Mononuclear cell (primary cell): ENCODE results near the gene NBEA. TPM values are rescaled to one million over a fixed set of nuclear protein-coding genes. Genes with fewer than 3 reads are reported as not detected.

Source experiments
- H3K27me3 ChIP-seq: 2 replicates; pipeline ENCODE4 v1.6.0; 2011; ENCODE audit warnings: low read length, control low read depth; ENCODE audit not compliant: insufficient read depth
- H3K4me1 ChIP-seq: 2 replicates; pipeline ENCODE4 v1.5.1; 2011; ENCODE audit warnings: mild to moderate bottlenecking, low read length, control low read depth; ENCODE audit not compliant: insufficient read depth
- H3K4me3 ChIP-seq: 2 replicates; pipeline ENCODE4 v1.5.1; 2011; ENCODE audit warnings: mild to moderate bottlenecking, low read length, moderate library complexity
- H3K9me3 ChIP-seq: 2 replicates; pipeline ENCODE4 v1.5.1; 2011; ENCODE audit warnings: low read depth, mild to moderate bottlenecking, control low read depth, low read length
- total RNA-seq: library from RNA; depleted of rRNA; stranded (reverse); fragments of >200 nt; gene quantifications from one replicate; pipeline ENCODE4 v1.2.3, GENCODE V29; 2012

The NBEA gene
- total RNA-seq, 1 donor = 3.3 TPM

GRCh38 chr13:35468195-35468594 is 526.1 kb downstream of the NBEA start:
- Histone ChIP-seq H3K4me3 (no peak overlapping the region), H3K27me3 (peaks cover 61% of the 10 kb centered on the region), H3K9me3 (no peaks in the 10 kb centered on the region), H3K4me1 (peaks cover 8% of the 10 kb centered on the region)

GRCh38 chr13:35469806-35470525 is 527.9 kb downstream of the NBEA start:
- Histone ChIP-seq H3K4me1 (peaks cover 10% of the 10 kb centered on the region), H3K4me3 (no peak overlapping the region), H3K27me3 (peaks cover 79% of the 10 kb centered on the region), H3K9me3 (no peaks in the 10 kb centered on the region)

- peaks cover 88% of the 10 kb centered on the region for H3K27me3 ChIP-seq
- no peaks in the 10 kb centered on the region for H3K9me3 ChIP-seq
- H3K4me3 ChIP-seq = no peak overlapping the region
- peaks cover 20% of the 10 kb centered on the region for H3K4me1 ChIP-seq
Observed at GRCh38 chr13:35470671-35471661, 528.9 kb downstream of the NBEA start.

- Histone ChIP-seq H3K4me1 (peaks cover 26% of the 10 kb centered on the region), H3K27me3 (peaks cover 90% of the 10 kb centered on the region), H3K9me3 (no peaks in the 10 kb centered on the region), H3K4me3 (no peak overlapping the region)
Observed at GRCh38 chr13:35471706-35472322, 529.7 kb downstream of the NBEA start.

GRCh38 chr13:35472323-35472881 is 530.3 kb downstream of the NBEA start:
- Histone ChIP-seq H3K9me3 (no peaks in the 10 kb centered on the region), H3K27me3 (peaks cover 93% of the 10 kb centered on the region), H3K4me3 (no peak overlapping the region), H3K4me1 (peaks cover 26% of the 10 kb centered on the region)

GRCh38 chr13:35473206-35473775 is 531.2 kb downstream of the NBEA start:
- H3K4me3 ChIP-seq = no peak overlapping the region
- no peaks in the 10 kb centered on the region for H3K9me3 ChIP-seq
- peaks cover 29% of the 10 kb centered on the region for H3K4me1 ChIP-seq
- peaks cover 99% of the 10 kb centered on the region for H3K27me3 ChIP-seq

- no peak overlapping the region for H3K4me3 ChIP-seq
Observed at GRCh38 chr13:35473802-35474201, 531.7 kb downstream of the NBEA start.

GRCh38 chr13:35474496-35475211 is 532.6 kb downstream of the NBEA start:
- peaks cover 33% of the 10 kb centered on the region for H3K4me1 ChIP-seq
- H3K9me3 ChIP-seq = no peaks in the 10 kb centered on the region
- no peak overlapping the region for H3K4me3 ChIP-seq
- peaks cover 99% of the 10 kb centered on the region for H3K27me3 ChIP-seq

More at GRCh38 chr13:35473802-35474201, 531.7 kb downstream of the NBEA start:
- peaks cover 33% of the 10 kb centered on the region for H3K4me1 ChIP-seq
- peaks cover 99% of the 10 kb centered on the region for H3K27me3 ChIP-seq
- H3K9me3 ChIP-seq = no peaks in the 10 kb centered on the region

- H3K4me3 ChIP-seq = peak overlapping the region; percentile 13
- peaks cover 33% of the 10 kb centered on the region for H3K4me1 ChIP-seq
- no peaks in the 10 kb centered on the region for H3K9me3 ChIP-seq
- H3K27me3 ChIP-seq = peaks cover 99% of the 10 kb centered on the region
Observed at GRCh38 chr13:35475212-35475959, 533.3 kb downstream of the NBEA start.

- H3K9me3 ChIP-seq = no peaks in the 10 kb centered on the region
- peak within 1 kb of the TSS; percentile 13 for H3K4me3 ChIP-seq
- peaks cover 25% of the 10 kb centered on the region for H3K4me1 ChIP-seq
- H3K27me3 ChIP-seq = peaks cover 92% of the 10 kb centered on the region
Observed at GRCh38 chr13:35475960-35476943, 534.2 kb downstream of the NBEA start, which contains the start of gene MAB21L1. Gene MAB21L1, minus strand, starts transcription at chr13:35476689. Its CDS starts 551 bp downstream, at chr13:35476138.

GRCh38 chr13:35477386-35477946 is 535.4 kb downstream of the NBEA start:
- Histone ChIP-seq H3K27me3 (peaks cover 85% of the 10 kb centered on the region), H3K4me1 (peaks cover 25% of the 10 kb centered on the region), H3K4me3 (no peak overlapping the region), H3K9me3 (no peaks in the 10 kb centered on the region)
